WTC11 (cell line): ENCODE data around the gene TUBGCP2. TPM values are rescaled to one million over a fixed set of nuclear protein-coding genes. Genes with fewer than 3 reads are reported as not detected.

Experiments
- ATAC-seq: fragments of 200-7000 bp; cut with Tn5 transposase; 2 replicates; pipeline ENCODE4 v1.10.0; 2021; ENCODE audit warnings: mild to moderate bottlenecking, moderate library complexity
- CTCF ChIA-PET: fragments of 300-600 bp; sonication (Branson Sonifier 250); formaldehyde crosslinking; loops from one replicate; lab custom pipeline; 2021; ENCODE audit warnings: antibody characterized with exemption; lab: Charles Lee
- POLR2A ChIA-PET: fragments of 350-600 bp; sonication (Branson Sonifier 250); formaldehyde crosslinking; loops from one replicate; lab custom pipeline; 2021; ENCODE audit warnings: antibody characterized with exemption; lab: Charles Lee
- DNase-seq: peaks from one replicate; pipeline ENCODE4 v3.0.0; 2021; ENCODE audit warnings: low spot score
- H3K27ac Mint-ChIP-seq: 2 replicates; pipeline ENCODE4 v1.8.0; 2021; ENCODE audit warnings: mixed read lengths
- H3K27me3 Mint-ChIP-seq: 2 replicates; pipeline ENCODE4 v1.8.0; 2021; ENCODE audit warnings: low read depth, mild to moderate bottlenecking, moderate library complexity, mixed read lengths
- H3K36me3 Mint-ChIP-seq: 2 replicates; pipeline ENCODE4 v1.8.0; 2021; ENCODE audit warnings: mixed read lengths
- H3K4me1 Mint-ChIP-seq: 2 replicates; pipeline ENCODE4 v1.8.0; 2022; ENCODE audit warnings: mixed read lengths
- H3K4me3 Mint-ChIP-seq: 2 replicates; pipeline ENCODE4 v1.8.0; 2021; ENCODE audit warnings: mild to moderate bottlenecking, moderate library complexity, mixed read lengths
- H3K9me3 Mint-ChIP-seq: 2 replicates; pipeline ENCODE4 v1.8.0; 2021; ENCODE audit warnings: mixed read lengths
- AR ChIP-seq: fragments of 250-450 bp; sonication (Bioruptor Pico); IDR thresholded peaks from 2 replicates; pipeline ENCODE4 v1.9.0; 2021; ENCODE audit warnings: mild to moderate bottlenecking
- ESRRA ChIP-seq: sonication (generic); formaldehyde crosslinking; IDR thresholded peaks from 2 replicates; pipeline ENCODE4 v1.8.1; 2022; ENCODE audit warnings: mild to moderate bottlenecking, missing genetic modification reagents, borderline replicate concordance
- FOXJ3 ChIP-seq: sonication (generic); formaldehyde crosslinking; IDR thresholded peaks from 2 replicates; pipeline ENCODE4 v1.9.0; 2021; ENCODE audit warnings: missing genetic modification reagents, mild to moderate bottlenecking, borderline replicate concordance
- GRHL2 ChIP-seq: fragments of 250-450 bp; sonication (Bioruptor Pico); IDR thresholded peaks from 2 replicates; pipeline ENCODE4 v1.8.0; 2022; ENCODE audit warnings: mild to moderate bottlenecking, moderate library complexity; ENCODE audit not compliant: insufficient replicate concordance, severe bottlenecking
- IRF1 ChIP-seq: sonication (generic); formaldehyde crosslinking; IDR thresholded peaks from 2 replicates; pipeline ENCODE4 v1.8.0; 2023; ENCODE audit warnings: missing genetic modification reagents
- IRF2 ChIP-seq: sonication (generic); formaldehyde crosslinking; IDR thresholded peaks from 2 replicates; pipeline ENCODE4 v1.8.0; 2022; ENCODE audit warnings: low read depth, missing genetic modification reagents, borderline replicate concordance
- NFE2L1 ChIP-seq: sonication (generic); formaldehyde crosslinking; IDR thresholded peaks from 2 replicates; pipeline ENCODE4 v1.8.1; 2023; ENCODE audit warnings: missing genetic modification reagents
- TP53 ChIP-seq: sonication (generic); formaldehyde crosslinking; IDR thresholded peaks from 2 replicates; pipeline ENCODE4 v1.8.1; 2023; ENCODE audit warnings: mild to moderate bottlenecking, missing genetic modification reagents
- USF1 ChIP-seq: sonication (generic); formaldehyde crosslinking; IDR thresholded peaks from 2 replicates; pipeline ENCODE4 v1.8.0; 2022; ENCODE audit warnings: mild to moderate bottlenecking, missing genetic modification reagents
- ZBTB21 ChIP-seq: sonication (generic); formaldehyde crosslinking; IDR thresholded peaks from 2 replicates; pipeline ENCODE4 v1.8.1; 2023; ENCODE audit warnings: mild to moderate bottlenecking, missing genetic modification reagents, borderline replicate concordance
- ZNF138 ChIP-seq: sonication (generic); formaldehyde crosslinking; conservative IDR thresholded peaks from 2 replicates; pipeline ENCODE4 v1.8.1; 2022; ENCODE audit warnings: mild to moderate bottlenecking, moderate library complexity, missing genetic modification reagents
- total RNA-seq: library from RNA; stranded (reverse); gene quantifications from 3 replicates; pipeline ENCODE4 v1.2.3, GENCODE V29; 2021
- TF ChIP-seq, protein P1 (sequence below): sonication (generic); formaldehyde crosslinking; IDR thresholded peaks from 2 replicates; pipeline ENCODE4 v1.8.0; 2023; ENCODE audit warnings: missing genetic modification reagents, mild to moderate bottlenecking, borderline replicate concordance
- TF ChIP-seq, protein P2 (sequence below): sonication (generic); formaldehyde crosslinking; IDR thresholded peaks from 2 replicates; pipeline ENCODE4 v1.8.1; 2022; ENCODE audit warnings: low read depth, missing genetic modification reagents, borderline replicate concordance
- TF ChIP-seq, protein P3 (sequence below): sonication (generic); formaldehyde crosslinking; IDR thresholded peaks from 2 replicates; pipeline ENCODE4 v1.8.1; 2023; ENCODE audit warnings: mild to moderate bottlenecking, missing genetic modification reagents, borderline replicate concordance
- TF ChIP-seq, protein P4 (sequence below): sonication (generic); formaldehyde crosslinking; conservative IDR thresholded peaks from 2 replicates; pipeline ENCODE4 v1.8.1; 2022; ENCODE audit warnings: mild to moderate bottlenecking, missing genetic modification reagents

TUBGCP2 gene
- total RNA-seq, 1 experiment from 2014 or later: 62.5 TPM

DNA sequence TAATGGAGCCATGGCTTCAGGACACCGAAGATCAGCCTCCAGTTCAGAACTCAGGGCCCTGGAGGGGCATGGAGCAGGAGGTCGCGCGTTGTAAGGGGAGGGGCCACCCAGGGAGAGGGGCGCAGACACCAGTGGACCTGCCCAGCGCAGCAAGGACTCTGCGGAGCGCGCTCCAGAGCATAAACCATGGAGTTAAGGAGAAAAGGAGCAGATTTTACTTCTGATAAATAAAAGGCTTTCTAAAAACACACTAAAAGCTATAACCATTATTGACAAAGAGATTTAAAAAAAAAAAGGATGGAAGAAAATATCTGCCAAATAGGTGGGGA, 17.5 kb upstream of the TUBGCP2 start:
- ATAC-seq (no peak), DNase-seq (peak; percentile 18)
- Mint-ChIP-seq H3K27ac (no peak overlapping the region), H3K36me3 (no peaks in the 10 kb centered on the region), H3K4me1 (peaks cover 14% of the 10 kb centered on the region), H3K9me3 (peaks cover 3% of the 10 kb centered on the region; the same call in 1 of the 2 replicates), H3K27me3 (peaks cover 68% of the 10 kb centered on the region), H3K4me3 (peak overlapping the region; percentile 66)
- CTCF ChIA-PET: no interaction called here
- POLR2A ChIA-PET: no interaction called here
- no peak for TF ChIP-seq AR
- TF ChIP-seq IRF2 (CRISPR knock-in tag): no peak
- TF ChIP-seq, protein P1, sequence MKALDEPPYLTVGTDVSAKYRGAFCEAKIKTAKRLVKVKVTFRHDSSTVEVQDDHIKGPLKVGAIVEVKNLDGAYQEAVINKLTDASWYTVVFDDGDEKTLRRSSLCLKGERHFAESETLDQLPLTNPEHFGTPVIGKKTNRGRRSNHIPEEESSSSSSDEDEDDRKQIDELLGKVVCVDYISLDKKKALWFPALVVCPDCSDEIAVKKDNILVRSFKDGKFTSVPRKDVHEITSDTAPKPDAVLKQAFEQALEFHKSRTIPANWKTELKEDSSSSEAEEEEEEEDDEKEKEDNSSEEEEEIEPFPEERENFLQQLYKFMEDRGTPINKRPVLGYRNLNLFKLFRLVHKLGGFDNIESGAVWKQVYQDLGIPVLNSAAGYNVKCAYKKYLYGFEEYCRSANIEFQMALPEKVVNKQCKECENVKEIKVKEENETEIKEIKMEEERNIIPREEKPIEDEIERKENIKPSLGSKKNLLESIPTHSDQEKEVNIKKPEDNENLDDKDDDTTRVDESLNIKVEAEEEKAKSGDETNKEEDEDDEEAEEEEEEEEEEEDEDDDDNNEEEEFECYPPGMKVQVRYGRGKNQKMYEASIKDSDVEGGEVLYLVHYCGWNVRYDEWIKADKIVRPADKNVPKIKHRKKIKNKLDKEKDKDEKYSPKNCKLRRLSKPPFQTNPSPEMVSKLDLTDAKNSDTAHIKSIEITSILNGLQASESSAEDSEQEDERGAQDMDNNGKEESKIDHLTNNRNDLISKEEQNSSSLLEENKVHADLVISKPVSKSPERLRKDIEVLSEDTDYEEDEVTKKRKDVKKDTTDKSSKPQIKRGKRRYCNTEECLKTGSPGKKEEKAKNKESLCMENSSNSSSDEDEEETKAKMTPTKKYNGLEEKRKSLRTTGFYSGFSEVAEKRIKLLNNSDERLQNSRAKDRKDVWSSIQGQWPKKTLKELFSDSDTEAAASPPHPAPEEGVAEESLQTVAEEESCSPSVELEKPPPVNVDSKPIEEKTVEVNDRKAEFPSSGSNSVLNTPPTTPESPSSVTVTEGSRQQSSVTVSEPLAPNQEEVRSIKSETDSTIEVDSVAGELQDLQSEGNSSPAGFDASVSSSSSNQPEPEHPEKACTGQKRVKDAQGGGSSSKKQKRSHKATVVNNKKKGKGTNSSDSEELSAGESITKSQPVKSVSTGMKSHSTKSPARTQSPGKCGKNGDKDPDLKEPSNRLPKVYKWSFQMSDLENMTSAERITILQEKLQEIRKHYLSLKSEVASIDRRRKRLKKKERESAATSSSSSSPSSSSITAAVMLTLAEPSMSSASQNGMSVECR (CRISPR knock-in tag): no peak
- TF ChIP-seq, protein P2, sequence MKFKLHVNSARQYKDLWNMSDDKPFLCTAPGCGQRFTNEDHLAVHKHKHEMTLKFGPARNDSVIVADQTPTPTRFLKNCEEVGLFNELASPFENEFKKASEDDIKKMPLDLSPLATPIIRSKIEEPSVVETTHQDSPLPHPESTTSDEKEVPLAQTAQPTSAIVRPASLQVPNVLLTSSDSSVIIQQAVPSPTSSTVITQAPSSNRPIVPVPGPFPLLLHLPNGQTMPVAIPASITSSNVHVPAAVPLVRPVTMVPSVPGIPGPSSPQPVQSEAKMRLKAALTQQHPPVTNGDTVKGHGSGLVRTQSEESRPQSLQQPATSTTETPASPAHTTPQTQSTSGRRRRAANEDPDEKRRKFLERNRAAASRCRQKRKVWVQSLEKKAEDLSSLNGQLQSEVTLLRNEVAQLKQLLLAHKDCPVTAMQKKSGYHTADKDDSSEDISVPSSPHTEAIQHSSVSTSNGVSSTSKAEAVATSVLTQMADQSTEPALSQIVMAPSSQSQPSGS (CRISPR knock-in tag): no peak
- TF ChIP-seq ZNF138: no peak
- TF ChIP-seq ZBTB21 (CRISPR knock-in tag): no peak
- TF ChIP-seq NFE2L1 (CRISPR knock-in tag): no peak
- no peak for TF ChIP-seq FOXJ3 (CRISPR knock-in tag)
- TF ChIP-seq USF1 (CRISPR knock-in tag): no peak
- no peak for TF ChIP-seq GRHL2 (CRISPR knock-in tag)
- TF ChIP-seq ESRRA (CRISPR knock-in tag): no peak
- no peak for TF ChIP-seq TP53 (CRISPR knock-in tag)
- TF ChIP-seq, protein P3, sequence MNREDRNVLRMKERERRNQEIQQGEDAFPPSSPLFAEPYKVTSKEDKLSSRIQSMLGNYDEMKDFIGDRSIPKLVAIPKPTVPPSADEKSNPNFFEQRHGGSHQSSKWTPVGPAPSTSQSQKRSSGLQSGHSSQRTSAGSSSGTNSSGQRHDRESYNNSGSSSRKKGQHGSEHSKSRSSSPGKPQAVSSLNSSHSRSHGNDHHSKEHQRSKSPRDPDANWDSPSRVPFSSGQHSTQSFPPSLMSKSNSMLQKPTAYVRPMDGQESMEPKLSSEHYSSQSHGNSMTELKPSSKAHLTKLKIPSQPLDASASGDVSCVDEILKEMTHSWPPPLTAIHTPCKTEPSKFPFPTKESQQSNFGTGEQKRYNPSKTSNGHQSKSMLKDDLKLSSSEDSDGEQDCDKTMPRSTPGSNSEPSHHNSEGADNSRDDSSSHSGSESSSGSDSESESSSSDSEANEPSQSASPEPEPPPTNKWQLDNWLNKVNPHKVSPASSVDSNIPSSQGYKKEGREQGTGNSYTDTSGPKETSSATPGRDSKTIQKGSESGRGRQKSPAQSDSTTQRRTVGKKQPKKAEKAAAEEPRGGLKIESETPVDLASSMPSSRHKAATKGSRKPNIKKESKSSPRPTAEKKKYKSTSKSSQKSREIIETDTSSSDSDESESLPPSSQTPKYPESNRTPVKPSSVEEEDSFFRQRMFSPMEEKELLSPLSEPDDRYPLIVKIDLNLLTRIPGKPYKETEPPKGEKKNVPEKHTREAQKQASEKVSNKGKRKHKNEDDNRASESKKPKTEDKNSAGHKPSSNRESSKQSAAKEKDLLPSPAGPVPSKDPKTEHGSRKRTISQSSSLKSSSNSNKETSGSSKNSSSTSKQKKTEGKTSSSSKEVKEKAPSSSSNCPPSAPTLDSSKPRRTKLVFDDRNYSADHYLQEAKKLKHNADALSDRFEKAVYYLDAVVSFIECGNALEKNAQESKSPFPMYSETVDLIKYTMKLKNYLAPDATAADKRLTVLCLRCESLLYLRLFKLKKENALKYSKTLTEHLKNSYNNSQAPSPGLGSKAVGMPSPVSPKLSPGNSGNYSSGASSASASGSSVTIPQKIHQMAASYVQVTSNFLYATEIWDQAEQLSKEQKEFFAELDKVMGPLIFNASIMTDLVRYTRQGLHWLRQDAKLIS (CRISPR knock-in tag): no peak
- TF ChIP-seq, protein P4, sequence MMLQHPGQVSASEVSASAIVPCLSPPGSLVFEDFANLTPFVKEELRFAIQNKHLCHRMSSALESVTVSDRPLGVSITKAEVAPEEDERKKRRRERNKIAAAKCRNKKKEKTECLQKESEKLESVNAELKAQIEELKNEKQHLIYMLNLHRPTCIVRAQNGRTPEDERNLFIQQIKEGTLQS: no peak
- TF ChIP-seq IRF1 (CRISPR knock-in tag): no peak
